Subcutaneous adipose tissue (tissue), 4 donors: ENCODE results near the gene PLXDC2. TPM values are rescaled to one million over a fixed set of nuclear protein-coding genes. Genes with fewer than 3 reads are reported as not detected.

Source experiments
- CTCF ChIP-seq: fragments of 450-650 bp; IDR thresholded peaks from one replicate; pipeline ENCODE4 v1.5.1; 2016; ENCODE audit warnings: low read depth, mild to moderate bottlenecking, control low read depth, antibody characterized with exemption, moderate library complexity
- total RNA-seq, 4 donors: library from RNA; depleted of rRNA; stranded (reverse); fragments of >200 nt; gene quantifications; one replicate each; pipeline ENCODE4 v1.1.0, GENCODE V29; 2016

Gene PLXDC2
- total RNA-seq, 4 donors from 2014 or later: 47.7 to 117 (median 84.3) TPM

- TF ChIP-seq CTCF: no peak
These were observed 301.2 kb downstream of the PLXDC2 start for GRCh38 chr10:20117471-20117870.

- TF ChIP-seq CTCF: no peak
These were observed 301.9 kb downstream of the PLXDC2 start for GRCh38 chr10:20118119-20118518.

- no peak for TF ChIP-seq CTCF
These were observed 312.6 kb downstream of the PLXDC2 start for GRCh38 chr10:20128811-20129210.

GRCh38 chr10:20132816-20133215 is 316.6 kb downstream of the PLXDC2 start:
- no peak for TF ChIP-seq CTCF

GRCh38 chr10:20133669-20134189 is 317.5 kb downstream of the PLXDC2 start:
- no peak for TF ChIP-seq CTCF

GRCh38 chr10:20142311-20142710 is 326.1 kb downstream of the PLXDC2 start:
- TF ChIP-seq CTCF: no peak

GRCh38 chr10:20144268-20144667 is 328.0 kb downstream of the PLXDC2 start:
- no peak for TF ChIP-seq CTCF
